ENCODE data around the gene TUBA4A.

GRCh38 chr2:219252570-219252899, 1.2 kb downstream of the TUBA4A start:
- TF ChIP-seq POLR2A (IDR thresholded peaks at IDR 0.05; ENCODE audit: low read depth, low read length) (no peak), PAX5 (IDR thresholded peaks at IDR 0.05; ENCODE audit: insufficient read depth, low read length, severe bottlenecking) (no peak), TAF1 (IDR thresholded peaks at IDR 0.05; ENCODE audit: low read depth, low read length) (no peak), POLR2AphosphoS5 (IDR thresholded peaks at IDR 0.05; ENCODE audit: low read depth, low read length) (no peak), SPI1 (IDR thresholded peaks at IDR 0.05; ENCODE audit: low read depth, low read length) (no peak), POU2F2 (IDR thresholded peaks at IDR 0.05; ENCODE audit: low read depth, low read length) (no peak)

Measured in GM12891 (cell line).